ENCODE measurements around the gene INPP5A.
A peak's percentile ranks its signal among the peaks of the same experiment; 100 is the strongest.

INPP5A gene

DNA sequence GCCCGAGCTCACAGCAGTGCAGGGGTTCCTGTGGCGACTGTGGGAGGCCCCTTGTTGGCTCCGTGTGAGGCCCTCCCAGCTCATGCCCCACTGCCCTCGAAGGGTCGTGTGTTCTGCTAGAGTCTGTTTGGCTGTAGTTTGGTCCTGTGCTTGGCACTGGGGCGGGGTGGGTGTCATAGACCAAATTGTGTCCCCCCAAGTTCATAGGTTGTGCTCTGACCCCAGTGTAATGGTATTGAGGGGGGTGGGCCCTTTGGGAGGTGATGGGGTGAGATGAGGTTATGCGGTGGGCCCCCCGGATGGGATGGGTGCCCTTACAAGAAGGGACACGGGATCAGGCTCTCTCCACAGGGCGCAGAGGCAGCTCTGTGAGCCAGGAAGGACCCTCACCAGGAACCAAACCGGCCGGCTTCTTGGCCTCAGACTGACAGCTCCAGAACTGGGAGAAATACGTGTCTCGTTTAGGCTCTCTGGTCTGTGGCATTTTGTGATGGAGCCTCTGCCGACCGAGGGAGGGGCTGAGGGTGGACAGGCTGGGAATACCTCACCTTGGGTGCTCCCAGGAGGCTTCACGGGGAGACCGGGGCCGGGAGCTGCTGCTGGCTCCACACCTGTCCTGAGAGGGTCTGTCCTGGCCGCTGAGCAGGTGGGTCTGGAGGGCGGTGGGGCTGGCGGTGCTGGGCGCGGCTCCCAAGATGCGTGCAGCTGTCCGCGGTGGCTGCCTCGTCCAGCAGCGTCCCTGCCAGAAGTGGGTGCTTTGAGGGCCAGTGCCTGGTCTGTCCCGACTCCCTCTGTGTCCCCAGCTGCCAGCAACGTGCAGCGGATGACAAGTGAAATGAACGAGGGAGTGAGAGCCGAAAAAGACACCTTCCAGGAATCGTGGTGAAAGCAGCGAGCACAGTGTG, 89.4 kb downstream of the INPP5A start:
- DNase-seq (ENCODE audit: low spot score), result no peak

DNA sequence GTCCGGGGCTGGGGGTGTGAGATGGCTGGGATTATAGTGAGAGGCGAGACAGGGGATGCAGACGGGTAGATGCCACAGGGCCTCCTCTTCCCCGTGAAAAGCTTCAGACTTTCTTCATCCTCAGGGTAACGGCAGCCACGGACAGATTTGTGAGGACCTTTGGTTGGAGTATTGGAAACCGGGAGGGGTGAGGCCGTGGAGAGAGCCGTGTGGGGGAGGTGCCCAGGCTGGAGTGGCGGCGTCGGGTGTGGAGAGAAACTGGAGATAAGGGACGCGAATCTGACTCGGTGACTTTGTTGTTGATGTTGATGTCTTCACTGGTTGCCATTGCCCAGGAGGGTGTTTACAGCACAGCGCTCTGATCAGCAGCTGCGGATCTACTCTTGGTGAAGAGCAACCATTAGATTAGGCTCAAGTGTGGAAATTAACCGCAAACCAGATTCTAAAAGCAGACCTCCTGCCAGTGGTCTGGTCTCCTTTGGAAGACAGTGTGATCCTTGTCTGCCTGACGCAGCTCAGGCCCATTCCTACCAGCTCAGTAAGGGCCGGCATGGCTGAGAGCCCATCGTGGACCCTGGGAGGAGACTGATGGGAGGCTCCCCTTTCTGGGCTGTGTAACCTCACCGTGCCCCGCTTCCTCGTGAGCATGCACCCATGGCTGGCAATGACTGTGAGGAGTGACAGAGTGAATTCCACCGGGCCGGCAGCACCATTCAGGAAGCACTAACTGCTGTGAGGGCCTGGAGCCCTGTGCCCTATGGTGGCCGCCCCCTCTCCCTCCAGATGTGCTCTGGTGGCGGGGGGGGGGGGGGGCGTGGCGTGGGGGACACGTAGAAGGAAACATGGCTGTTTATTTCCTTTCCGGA, 90.3 kb downstream of the INPP5A start:
- DNase-seq (ENCODE audit: low spot score), result peak; percentile 71

DNA sequence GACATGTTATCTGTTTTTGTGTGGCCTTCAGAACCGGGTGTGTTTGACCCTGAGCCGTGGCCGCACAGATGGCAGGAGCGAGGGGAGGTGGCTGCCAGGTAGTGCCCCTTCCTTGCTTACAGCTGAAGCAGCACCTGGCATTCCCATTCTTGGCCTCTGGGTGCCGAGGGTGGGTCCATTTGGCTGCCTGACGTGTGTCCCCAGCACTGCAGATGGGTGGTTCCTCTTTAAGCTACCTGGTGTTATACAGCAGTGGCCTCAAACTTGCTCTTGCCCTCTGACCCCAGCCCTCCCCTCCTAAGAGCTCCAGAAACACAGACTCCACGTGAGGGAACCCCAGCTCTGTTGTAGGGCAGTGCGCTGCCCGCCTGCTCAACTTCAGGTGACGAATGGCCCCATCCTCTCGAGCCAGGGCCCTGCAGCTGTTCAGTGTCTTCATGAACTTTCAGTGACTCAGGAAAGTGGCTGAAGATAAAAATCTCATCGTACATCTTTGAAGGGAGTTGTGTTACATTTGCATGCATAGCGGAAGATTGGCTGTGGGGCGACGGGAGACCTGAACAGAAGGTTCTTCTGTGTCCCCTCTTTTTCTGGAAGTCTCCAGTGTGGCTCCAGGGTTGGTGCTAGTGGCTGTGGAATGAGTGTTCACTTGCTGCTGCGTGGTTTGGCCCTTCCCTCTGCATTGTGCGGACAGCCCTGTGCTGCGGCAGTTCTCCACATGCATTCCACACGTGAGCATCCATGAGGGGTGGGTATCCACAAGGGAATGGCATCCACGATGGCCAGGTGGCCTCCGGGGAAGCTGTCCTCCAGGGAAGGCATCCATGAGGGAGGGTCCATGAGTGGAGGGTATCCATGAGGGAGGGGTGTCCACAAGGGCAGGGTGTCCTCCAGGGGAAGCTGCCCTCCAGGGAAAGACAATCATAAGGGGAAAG, 91.6 kb downstream of the INPP5A start:
- DNase-seq (ENCODE audit: low spot score), result no peak

DNA sequence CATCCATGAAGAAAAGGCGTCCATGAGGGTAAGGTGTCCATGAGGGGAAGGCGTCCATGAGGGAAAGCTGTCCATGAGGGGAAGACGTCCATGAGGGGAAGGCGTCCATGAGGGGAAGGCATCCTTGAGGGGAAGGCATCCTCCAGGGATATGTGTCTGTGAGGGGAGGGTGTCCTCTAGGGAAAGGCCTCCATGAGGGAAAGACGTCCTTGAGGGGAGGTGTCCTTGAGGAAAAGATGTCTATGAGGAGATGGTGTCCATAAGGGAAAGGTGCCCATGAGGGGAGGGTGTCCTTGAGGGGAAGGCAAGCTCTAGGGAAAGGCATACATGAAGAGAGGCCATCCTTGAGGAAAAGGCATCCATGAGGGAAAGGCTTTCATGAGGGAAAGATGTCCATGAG, 92.6 kb downstream of the INPP5A start:
- DNase-seq (ENCODE audit: low spot score), result no peak

DNA sequence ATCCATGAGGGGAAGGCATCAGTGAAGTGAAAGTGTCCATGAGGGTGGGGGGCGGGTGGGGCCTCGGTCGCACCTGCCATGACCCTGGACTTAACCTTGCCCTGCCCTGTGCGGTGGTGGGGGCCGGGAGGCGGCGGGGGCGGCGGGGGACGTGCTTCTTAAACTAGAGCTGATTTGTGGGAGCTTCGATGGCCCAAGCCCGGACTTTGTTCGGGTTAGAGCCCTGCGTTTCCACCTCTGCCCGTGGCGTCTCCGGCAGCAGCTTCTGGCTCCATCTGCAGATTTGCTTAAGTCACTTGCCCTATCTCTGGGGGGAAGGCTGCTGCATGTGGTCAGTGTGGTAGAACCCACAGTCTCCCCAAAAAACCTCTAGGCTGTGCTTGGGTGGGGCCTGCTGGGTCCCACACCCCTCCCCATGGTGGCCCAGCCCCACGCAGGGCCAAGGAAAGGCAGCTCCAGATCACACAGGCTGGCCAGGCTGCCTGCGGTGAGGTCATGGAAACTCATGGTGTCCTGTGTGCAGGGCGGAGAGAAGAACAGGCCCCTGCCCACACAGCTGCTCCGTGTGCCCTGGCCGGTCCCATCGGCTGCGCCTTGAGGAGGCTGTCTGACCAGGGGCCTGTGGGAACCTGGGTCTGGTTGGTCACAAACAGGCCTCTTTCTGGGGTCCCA, 93.2 kb downstream of the INPP5A start:
- DNase-seq (ENCODE audit: low spot score), result no peak

DNA sequence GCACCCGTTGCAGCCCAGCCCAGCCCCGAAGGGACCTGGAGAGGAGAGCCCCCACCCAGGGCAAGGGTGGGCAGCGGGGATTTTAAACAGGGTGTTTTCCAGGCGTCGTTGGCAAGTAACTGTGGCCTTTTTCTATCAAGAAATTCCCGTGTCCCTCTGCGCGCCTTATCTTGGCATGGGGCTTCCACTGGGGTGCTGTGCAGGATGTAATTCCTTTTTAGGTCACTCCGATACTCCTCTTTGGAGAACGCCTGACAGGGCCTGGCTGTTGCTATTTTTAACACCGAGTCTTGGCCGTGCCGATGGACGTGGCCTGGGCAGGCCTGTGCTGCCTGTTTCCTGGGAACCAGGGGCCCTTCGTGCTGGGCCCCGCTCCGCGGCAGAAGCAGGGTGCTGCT, 93.8 kb downstream of the INPP5A start:
- no peak for DNase-seq (ENCODE audit: low spot score)

DNA sequence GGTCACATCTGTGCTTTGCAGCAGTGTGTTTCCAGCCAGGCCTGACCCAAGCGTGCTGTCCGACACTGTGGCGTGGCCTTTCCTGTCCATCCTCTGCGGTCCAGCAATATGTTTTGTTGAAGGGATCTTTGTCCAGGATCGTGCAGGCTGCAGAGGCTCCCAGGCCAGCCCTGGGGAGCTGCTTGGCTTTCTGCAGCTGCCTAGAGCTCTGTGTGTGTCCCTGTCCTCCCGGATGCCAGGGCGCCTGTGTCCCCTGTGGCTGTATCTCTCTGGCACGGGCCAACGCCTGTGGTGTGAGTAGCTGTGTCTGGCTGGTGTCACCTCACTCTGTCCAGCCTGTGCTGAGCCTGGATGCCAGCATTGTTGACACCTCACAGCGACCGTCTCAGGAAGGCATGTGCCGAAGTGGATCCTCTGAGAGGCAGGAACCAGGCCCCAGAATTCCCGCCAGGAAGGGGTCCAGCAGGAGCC, 94.5 kb downstream of the INPP5A start:
- no peak for DNase-seq (ENCODE audit: low spot score)

DNA sequence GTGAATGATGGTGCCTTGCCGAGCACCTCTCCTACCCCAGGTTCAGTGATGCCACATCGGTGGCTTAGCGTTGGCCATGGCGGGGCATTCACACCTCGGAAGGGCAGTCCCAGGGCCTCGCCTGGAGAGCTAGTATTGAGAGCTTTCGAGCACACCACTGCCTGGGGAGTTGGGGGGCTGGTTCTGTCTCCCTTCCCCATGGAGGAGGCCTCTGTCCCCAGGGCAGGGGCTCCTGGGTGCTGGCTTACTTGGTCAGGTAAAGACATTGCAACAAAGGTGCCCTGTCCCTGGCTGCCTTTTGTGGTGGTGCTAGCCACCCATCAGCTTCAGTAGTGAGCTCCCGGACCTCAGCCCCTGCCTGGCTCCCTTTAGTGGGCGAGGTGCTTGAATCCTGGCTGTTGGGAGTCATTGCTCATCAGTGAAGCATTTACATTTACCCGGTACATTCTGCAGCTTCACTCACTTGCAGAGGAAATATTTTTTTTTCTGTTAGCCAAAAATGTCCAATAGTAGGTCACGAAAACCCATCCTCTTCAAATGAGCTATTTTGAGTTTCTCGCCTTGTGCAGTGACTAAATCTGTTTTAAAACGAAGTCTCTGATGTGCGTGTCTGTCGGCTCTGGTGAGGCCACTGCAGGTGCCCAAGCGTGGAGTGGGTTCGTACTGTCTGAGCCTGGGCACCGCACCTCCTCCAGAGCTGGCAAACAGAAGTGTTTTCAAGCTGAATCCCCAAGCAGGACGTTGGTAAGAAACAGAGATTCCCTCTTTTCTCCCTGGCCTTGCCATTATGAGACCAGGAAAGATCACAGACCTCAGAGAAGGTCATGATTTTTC, 95.5 kb downstream of the INPP5A start:
- DNase-seq (ENCODE audit: low spot score), result no peak

DNA sequence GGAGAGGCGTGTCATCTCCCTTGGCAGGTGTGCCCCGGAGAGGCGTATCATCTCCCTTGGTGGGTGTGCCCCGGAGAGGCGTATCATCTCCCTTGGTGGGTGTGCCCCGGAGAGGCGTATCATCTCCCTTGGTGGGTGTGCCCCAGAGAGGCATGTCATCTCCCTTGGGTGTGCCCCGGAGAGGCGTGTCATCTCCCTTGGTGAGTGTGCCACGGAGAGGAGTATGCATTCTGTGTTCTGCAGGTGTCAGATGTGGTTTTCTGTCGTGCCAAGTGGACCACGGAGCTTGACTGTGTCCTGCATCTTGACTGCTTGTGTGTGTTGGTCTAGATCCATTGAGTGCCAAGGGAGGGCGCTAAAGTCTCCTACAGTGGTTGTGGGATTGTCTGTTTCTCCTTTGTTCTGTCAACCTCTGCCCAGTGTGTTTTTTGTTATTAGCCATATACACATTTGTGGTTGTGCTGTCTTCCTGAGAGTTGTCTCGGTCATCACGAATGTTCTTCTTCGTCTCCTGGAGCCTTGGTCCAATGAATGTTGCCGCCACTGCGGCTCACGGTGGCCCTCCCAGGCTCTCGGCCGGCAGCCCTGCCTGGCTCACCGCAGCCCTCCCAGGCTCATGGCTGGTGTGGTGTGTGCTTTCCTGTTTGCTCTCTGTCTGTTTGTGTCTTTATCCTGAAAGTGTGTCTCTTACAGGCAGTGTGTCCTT, 96.8 kb downstream of the INPP5A start:
- DNase-seq (ENCODE audit: low spot score), result no peak

DNA sequence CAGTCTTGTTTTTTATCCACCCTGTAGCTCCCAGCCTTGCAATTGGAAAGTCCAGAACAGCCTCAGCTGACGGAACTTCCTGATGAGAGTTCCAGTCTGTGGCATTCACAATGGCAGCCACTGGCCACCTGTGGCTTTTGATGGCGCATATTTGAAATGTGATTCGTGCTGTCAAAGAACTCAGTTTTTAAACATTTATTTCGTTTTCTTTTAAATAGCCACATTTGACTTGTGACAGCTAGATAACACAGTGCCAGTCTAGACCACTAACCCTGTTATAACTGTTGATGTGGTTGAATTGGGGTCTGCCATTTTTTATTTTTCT, 97.3 kb downstream of the INPP5A start:
- DNase-seq (ENCODE audit: low spot score), result no peak

DNA sequence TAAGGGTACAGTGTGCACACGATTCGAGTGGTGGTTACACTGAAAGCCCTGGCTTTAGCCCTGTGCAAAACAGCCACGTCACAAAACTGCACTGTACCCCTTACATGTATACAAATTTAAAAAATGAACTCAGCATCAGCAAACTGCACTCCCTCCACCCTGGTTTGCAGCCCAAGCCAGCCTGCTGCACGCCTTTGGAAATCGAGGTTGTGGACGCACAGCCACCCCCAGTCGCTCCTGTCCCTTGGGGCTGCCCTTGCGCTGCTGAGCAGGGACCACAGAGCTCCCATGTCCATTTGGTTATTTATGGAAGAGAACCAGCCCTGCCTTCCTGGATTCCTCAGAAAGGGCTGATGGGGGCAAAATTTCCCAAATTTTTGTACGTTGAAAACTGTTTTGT, 98.8 kb downstream of the INPP5A start:
- no peak for DNase-seq (ENCODE audit: low spot score)

DNA sequence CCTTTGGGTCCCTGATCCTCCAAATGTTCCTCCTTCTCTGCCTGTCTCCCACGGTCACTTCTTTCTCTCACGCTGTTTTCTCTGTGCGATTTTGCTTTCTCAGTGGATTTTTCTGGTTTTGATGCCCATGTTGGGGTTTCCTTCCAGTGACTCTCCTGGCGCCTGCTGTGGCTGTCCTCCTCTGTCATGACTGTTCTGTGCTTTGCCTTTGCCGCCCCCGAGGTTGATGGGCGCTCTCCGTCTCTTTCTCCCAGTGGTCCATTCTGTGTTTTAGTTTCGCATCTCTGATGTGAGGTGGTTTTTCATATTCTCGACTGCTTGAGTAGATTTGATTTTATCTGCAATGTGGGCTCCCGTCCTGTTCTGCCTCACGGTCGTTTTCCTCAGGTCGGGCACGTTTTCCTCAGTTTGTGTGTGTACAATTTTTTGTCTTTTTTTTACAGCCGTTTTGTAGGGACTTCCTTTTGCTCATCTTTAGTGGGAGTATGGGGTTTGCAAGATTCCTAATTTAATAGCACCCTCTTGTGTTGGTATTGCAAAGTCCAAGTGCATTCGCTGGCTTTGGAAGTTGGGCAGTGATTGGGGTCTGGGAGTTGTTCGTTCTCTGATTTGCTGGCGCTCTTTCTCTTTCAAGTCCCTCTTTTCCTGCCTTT, 100.0 kb downstream of the INPP5A start:
- peak; percentile 74 for DNase-seq (ENCODE audit: low spot score)

DNA sequence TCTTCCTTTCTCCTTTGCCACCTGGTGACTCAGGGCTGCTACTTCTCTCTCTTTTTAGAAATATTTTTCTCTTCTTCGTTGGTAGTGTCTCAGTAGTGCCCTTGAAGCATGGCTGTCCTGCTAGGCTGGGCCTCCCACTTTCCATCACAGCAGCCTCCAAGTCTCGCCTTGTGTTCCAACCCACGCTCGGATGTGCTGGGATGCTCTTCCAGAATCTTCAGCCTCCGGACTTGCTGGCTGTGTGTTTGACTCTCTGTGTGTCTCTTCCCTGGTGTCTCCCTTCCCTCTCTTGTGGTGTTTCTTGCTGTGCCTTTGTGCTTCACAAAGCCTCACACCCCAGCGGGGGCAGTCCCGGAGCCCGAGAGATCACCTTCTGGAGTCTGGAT, 100.5 kb downstream of the INPP5A start:
- no peak for DNase-seq (ENCODE audit: low spot score)

DNA sequence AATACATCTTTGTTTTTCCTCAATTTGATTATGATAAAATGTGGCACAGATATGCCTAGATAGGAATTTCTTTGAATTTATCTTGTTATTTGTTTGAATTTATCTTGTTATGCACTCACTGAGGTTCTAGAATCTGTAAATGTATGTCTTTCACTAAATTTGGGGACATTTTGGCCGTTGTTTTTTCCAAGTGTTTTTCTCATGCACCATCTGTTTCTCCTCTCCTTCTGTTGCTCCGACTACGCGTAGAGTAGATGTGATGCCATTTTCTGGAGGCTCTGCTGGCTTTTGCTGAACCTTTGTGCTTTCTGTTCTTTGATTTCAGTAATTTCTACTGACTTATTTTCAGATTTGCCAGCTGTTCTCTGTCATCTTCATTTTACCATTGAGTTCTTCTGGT, 101.9 kb downstream of the INPP5A start:
- no peak for DNase-seq (ENCODE audit: low spot score)

DNA sequence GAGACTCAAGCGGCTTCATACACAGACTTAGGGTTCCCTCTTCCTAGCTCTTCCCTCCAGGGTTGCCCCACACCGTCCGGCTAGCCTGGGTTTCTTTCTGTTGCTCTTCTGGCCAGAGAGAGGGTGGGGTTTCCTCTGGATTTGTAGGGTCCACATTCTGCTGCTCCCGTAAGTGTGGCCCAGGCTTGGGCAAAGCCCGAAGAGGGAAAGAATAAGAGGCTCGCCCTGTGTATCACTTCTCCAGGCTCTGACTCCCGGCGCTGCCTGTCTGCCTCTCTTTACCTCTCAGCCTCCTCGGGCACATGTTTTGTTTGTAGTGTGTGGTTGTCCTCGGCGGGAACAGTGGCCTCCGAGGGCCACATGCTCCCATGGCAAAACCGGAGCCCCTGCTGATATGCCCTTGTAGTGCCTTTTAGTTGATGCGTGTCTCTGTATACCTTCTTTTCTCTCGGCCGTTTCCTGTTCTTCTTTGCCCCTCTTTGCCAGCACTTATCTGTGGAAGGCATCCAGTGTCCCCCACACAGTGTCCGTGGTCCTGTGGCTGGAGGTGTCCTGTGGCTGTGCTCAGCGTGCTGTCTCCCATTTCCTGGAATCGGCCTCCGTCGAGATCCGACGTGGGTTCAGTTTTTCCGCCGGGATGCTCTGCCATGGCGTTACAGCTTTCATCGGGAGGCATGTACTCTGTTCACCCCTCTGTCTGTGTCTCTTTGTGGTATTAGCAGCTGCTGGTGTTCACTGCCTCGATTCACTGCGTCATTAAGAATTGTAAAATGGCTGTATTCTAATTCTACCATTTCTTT, 102.9 kb downstream of the INPP5A start:
- DNase-seq (ENCODE audit: low spot score), result no peak

DNA sequence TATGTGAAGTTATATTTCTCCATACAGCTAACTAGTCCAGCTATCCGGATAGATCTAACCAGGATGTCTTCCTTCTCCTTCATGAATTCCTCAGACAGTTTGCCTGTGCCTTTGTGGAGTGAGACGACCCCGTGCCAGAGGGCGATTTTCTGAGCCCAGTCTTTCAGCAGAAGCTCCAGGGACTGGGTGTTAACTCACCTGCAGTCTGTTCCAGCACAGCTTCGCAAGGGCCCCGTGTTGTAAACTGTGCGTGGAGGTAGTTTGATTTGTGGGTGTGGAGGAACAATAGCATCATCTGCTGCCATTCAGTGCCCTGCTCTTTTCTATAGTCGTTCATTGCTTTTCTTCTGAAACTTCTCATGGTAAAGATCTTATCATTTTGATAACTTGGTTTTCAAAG, 103.8 kb downstream of the INPP5A start:
- DNase-seq (ENCODE audit: low spot score), result no peak

DNA sequence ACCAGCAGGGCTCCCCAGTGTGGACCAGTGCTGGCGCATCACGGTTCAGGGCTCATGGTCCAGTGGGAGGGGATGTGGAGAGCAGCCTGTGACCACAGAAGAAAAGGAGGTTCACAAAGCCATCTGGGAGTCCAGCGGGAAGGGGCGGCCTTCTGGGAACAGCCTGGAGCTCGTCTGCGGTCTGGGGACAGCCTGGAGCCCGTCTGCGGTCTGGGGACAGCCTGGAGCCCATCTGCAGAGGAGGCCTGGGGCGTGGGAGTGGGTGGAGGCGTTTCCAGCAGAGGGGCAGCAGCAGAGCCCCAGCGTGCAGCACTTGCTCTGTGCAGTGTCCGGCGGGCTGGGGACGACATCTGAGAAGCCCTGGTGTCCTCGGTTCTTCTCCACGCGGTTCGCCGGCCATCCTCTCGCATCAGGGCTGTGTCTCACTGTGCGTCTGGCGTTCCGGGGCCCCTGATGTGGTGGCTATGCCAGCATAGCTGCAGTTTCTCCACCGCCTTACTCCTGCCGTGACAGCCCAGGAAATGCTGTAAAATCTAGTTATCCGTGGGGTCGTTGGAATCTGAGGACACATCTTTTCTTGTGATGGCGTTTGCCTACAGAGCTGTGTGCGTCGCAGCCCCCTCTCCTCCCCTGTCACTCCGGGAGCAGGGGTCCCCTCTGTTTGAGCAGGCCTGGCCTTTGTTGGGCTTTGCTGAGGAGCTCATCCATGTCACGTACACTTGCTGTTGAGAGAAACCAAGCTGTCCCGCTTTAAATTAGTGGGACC, 104.6 kb downstream of the INPP5A start:
- no peak for DNase-seq (ENCODE audit: low spot score)

DNA sequence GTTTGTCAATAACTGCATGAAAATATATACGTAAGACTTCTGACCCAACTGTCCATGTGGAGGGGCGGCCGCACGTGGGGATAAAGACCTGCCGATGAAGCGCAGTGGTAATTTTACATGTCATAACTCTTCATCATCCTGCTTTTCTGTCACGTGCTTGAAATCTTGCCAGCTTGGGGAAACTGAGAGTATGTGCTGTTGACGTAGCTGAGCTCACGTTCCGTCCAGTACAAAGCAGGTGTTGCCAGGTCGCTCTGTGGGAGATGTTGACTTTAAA, 105.1 kb downstream of the INPP5A start:
- DNase-seq (ENCODE audit: low spot score), result no peak

Data from SK-N-DZ (cell line).